RCC 7860 (cell line): ENCODE measurements around the gene MRAS.
A peak's percentile ranks its signal among the peaks of the same experiment; 100 is the strongest.

Experiments
- DNase-seq: peaks from one replicate; pipeline ENCODE4 v3.0.0-alpha.2; 2015; ENCODE audit warnings: low spot score
- FAIRE-seq: peaks from 2 replicates; lab custom pipeline; 2012; peaks lifted over from hg19 to GRCh38; lab: Jason Lieb, UNC

MRAS gene

DNA sequence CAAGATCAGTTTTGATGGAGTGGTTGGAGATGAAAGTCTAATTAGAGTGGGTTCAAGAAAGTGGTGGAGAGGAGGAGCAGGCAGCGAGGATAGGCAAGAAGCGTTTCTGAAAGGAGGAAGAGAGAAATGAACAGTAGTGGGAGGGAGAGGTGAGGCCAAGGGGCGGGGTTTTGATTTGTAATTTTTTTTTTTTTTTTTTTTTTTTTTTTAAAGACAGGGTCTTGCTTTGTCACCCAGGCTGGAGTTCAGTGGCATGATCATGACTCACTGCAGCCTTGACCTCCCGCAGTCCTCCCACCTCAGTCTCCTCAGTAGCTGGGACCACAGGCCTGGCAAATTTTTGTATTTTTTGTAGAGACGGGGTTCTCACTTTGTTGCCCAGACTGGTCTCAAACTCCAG lies 36.6 kb downstream of the MRAS start:
- DNase-seq, result peak; percentile 66
- peak; percentile 92 for FAIRE-seq

DNA sequence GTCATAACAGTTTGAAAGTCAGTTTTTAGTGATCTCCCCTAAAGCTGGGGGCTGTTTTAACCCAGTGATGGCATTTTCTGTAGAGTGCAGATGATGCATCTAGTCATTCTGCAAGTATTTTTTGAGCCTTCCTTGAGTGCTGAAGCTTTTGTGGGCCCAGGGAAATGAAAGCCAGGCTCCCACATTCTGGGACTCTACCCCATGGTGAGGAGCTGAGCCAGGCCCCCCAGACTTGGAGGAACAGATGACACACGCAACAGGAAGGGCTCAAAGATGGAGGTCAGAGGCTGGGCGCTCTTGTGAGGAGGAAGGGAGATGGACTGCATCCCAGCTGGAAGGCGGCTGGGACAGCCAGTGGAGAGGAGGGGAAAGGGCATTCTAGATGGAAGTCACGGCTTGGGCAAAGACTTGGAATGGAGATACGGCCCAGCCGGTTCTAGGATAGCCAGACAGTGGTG lies 40.8 kb downstream of the MRAS start:
- FAIRE-seq (no peak), DNase-seq (no peak)

DNA sequence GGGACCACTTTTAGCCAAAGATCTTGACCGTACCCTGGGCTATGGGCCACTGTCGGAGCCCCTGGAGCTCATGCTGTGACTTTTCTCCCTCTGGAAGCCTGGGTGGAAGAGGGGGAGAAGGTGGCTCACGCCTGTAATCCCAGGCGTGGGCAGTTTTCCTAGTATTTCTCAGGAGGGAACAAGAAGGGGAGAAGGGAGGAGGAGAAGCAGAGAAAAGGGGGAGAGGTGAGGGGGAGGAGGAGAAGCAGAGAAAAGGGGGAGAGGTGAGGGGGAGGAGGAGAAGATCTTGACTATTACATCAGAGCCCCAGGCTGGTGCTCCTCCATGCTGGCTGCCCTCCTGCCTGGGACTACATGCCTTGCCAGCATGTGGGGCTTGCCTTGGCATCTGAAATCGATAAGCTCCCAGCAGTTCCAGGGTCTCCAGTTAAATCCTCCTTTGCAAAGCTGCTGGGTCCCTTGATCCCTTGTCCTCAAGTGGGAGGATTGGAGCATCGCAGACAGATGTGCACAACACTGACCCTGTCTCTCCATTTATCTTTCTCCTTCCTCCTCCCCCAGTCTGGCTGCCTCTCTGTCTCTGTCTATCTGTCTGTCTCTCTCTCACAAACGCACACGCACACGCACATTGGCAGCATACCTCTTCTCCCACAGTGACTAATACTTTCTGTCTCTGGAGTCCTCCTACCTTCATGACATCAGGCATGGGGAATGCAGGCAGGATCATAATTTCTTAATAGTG lies 41.6 kb downstream of the MRAS start:
- peak; percentile 97 for FAIRE-seq
- DNase-seq, result peak; percentile 99

DNA sequence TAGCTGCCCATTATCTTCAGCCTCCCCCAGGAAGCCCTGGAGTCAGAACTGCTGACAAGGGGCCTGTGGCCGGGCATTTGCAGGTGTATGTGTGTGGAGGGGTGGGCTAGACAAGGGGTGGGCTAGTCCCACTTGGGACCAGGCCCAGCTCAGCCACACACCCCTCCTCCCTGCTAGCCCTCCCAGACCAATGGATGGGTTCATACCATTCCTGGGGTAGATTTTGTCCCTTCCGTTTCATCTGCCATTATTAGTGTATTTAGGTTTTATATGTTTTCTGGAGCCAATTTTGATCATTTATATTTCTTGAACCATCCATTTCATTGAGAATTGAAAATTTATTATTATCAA lies 42.2 kb downstream of the MRAS start:
- no peak for DNase-seq
- FAIRE-seq, result peak; percentile 32

DNA sequence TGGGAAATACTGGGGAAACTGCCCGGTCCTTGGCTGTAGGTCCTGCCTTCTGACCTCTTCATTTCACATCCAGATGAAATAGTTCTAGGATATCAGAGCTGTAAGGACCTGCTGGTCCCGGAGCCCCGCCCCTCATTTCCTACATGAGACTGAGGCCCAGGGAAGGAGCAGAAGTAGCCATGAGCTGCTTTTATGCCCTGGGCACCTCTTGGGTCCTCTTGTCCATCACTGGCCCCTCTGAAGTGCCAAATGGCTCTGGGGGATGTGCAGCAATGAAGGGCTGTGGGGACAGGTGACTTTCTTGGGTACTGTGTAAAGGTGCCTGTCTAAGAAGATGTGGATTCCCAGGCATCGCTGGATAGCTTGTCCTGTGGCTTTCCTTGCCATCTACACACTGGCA lies 45.8 kb downstream of the MRAS start:
- DNase-seq (no peak), FAIRE-seq (no peak)

DNA sequence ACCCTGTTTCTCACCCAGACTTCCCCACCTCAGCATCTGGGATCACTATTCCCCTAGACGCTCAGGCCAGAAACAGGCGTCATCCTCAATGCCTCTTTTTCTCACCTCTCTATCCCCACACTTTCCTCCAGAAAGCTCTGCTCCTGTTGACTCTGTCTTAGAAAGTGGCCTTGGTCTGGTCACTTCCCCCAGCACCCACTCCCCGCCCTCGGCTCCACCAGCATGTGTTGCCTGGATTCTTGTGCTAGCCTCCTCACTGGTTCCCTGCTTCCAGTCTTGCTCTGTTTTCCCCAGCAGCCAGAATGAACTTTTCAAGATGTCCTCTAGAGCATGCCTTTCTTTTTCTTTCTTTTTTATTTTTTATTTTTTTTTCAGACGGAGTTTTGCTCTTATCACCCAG lies 46.3 kb downstream of the MRAS start:
- no peak for FAIRE-seq

DNA sequence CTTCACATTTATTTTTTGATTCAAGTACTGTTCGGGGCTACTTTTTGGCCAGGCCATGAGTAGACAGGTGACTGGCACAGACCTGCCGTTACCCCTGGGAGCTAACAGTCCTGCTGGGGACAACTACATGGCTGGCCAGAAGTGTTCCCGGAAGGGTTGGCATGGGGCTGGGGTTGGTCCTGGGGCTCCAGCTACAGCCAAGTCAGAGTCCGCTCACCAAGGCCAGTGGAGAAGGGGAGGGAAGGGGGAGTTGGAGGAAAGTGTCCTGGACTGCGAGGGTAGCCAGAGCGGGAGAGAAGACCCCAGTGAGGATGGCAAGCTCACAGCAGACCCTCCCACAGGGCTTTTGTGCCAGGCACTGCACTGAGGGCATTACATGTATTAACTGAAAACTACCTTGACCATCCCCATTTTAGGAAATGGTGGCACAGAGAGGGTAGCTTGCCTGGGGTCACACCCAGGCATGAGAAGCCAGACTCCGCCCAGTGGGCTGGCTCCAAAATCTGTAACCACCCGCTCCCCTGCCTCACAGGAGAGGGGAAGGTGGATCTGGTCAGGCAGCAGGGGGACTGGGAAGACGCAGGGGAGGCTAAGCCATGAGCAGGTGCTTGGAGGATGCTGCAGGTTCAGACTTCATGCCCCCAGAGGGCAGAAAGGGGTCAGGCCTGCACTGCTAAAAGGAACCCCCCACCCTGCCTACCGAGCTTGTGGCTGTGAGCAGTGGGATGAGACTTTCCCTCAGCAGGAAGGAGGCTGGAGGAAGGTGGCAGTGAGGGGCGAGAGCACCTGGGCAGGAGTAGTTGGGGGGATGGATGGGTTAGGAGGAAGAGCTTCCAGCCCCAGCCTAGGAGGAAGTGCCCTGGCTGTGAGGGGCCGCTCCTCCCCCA lies 47.7 kb downstream of the MRAS start:
- FAIRE-seq (no peak), DNase-seq (no peak)

More for the DNA sequence above, 46.3 kb downstream of the MRAS start:
- DNase-seq, result no peak

DNA sequence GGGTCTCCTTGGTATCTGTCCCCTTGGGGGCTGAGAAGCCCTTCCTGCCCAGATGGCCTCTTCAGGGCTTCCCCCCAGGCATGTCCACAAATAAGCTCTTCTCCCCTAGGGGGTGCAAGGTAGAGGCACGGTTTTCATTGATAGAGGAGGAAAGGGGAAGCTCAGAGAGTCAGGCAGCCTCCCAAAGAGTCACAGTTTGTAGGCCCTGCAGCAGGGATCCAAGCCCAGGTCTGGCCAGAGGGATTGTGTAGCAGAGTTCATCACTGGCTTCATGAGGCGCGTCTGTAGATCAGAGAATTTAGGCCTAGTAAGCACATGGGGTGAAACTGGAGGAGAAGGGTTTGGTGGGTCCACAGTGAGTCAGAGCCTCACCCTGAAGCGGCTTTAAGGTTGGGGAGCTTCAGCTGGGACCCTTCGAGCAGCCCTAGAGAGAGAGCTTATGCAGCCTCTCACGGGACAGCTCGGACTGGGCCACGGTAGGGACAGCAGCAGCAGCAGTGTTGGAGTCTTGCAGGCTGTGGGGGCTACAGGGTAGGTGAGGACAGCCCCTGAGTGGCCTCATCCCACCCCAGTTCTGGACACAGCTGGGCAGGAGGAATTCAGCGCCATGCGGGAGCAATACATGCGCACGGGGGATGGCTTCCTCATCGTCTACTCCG lies 48.5 kb downstream of the MRAS start:
- no peak for DNase-seq

DNA sequence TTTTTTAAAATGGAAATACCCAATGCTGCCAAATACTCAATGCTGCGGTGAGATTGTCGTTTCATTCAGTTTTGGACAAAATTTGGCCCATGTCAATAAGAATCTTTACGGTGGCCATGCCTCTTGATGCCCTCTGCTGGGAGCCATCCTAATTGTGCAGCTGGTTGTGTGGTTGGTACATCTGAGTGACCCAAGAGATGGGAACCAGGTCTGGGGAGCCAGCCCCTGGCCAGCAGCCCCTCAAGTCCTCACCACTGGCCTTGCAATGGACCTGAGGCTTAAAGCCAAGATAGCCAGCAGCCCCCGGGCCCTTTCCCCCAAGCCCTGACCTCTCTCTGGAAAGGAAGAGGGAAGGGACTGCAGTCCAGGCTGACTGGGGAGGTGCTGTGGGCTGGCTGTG lies 49.6 kb downstream of the MRAS start:
- no peak for FAIRE-seq
- no peak for DNase-seq

More for the DNA sequence above, 48.5 kb downstream of the MRAS start:
- no peak for FAIRE-seq

DNA sequence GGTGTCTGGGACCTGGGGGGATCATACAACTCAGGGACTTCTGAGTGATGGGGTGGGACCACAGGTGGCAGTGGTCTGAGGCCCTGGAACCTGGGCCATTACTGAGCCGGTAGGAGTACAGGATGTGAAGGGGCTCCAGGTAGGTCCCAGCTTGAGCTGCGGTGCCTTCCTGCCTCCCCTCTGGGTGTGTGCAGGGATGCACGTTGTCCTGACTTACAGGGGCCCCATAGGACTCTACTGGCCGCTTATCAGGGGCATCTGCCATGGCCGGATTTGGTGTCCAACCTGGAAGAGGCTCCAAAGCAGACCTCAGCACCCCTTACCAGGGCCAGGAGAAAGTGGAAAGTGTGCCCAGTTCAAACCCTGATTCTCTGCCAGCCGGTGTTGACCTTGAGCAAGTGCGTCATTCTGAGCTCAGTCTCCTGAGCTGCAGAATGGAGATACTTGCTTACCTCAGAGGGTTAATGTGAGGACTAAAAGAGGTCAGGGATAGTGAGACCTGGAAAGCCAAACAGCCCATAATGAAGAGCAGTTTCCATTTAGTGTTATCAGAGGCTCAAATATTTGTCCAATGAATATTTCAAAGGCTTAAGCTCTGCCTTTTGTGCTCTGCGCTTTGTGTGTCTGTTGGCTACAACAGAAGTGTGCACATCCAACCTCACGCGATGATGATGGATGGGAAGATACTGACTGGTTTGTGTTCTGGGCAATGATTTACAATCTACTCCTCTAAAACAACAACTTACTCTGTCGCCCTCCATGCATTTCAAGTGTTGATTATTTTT lies 50.6 kb downstream of the MRAS start:
- no peak for DNase-seq
- no peak for FAIRE-seq

DNA sequence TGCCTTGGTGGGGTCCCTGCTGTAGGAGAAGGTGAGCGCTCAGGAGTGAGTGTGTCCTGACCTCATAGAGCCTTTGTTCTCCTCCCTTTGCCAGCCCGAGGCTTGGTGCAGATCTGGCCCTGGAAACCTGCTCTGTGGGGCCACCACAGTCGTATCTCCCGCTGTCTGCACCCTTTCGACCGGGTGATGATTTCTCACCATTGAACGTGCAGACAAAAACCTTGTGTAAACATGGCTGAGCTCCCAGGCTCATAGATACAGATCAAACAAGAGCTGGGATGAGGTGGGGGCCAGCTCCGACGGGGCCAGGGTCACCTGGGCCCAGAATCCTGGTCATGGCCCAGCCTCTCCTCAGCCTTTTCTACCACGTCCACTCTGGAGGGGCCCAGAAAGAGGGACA lies 51.4 kb downstream of the MRAS start:
- FAIRE-seq (no peak), DNase-seq (no peak)

DNA sequence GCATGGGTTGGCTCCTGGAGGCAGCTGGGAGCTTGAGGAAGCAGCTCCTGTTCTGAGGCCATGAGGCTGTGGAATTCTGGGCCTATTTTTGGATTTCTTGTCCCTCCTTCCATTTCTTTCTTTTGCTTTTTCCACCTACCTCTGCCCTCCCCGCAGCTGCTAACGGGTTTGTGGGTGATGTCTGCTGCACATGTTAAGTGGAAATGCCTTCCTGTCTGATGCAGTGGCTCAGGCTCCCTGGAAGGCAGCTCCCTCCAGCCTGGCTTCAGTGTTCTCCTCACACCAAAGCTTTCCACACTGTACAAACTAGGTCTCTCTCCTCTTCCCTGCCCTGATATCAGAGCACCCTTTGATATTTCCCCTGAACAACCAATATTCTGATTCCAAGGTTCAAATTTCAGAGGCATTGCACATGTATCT lies 52.3 kb downstream of the MRAS start:
- FAIRE-seq (no peak), DNase-seq (no peak)

DNA sequence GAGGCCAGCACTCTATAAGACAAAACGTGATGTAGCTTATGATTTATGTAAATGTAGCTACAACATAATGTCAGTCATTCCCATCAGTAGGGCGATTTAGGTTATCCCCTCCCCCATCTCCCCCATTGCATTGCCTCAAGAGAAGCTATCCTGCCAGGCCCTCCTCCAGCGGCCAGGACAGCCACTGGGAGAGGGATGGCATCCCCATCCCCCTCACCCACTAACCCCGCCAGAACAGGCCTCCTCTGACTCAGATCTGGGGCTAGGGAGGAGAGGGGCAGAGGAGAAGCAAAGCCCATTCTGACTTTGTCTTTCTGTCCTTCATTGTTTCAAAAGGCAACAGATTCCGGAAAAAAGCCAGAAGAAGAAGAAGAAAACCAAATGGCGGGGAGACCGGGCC lies 53.5 kb downstream of the MRAS start:
- FAIRE-seq (no peak), DNase-seq (no peak)

DNA sequence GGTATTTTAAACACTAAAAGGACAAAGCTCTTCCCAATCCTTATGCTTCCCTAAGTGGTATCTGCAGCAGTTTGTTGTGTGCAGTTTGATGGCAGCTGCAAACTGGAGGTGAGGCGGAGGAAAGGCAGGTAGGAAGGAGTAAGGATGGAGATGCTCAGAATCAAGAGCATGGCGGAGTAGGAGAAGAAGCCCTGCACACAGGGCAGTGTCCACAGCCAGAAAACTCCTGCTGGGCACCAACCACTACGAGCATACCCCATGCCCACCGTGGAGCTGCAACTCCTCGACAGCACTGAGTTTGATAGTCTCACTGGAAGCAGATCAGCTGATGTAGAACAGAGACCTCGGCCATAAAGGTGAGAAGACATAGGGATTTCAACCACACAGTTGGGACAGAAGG lies 55.7 kb downstream of the MRAS start:
- no peak for DNase-seq
- no peak for FAIRE-seq

DNA sequence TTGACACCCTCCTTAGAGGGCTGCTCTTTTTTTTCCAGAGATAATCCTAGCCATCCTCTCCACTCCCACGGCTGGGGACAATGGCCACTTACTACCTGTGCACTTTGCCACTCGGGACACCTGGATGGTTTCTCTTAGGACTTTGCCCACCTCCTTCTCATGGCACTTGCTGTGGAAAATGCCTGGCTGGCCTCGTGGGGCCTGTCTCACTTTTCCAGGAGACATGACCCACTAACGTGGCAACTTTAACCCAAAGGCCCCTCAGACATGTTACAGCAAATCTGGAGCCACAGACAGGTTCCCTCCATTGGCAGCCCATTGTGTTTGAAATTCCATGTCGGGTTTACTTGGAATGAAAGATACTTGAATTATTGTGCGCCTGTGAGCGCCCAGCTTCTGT lies 56.6 kb downstream of the MRAS start:
- no peak for FAIRE-seq
- DNase-seq, result no peak

DNA sequence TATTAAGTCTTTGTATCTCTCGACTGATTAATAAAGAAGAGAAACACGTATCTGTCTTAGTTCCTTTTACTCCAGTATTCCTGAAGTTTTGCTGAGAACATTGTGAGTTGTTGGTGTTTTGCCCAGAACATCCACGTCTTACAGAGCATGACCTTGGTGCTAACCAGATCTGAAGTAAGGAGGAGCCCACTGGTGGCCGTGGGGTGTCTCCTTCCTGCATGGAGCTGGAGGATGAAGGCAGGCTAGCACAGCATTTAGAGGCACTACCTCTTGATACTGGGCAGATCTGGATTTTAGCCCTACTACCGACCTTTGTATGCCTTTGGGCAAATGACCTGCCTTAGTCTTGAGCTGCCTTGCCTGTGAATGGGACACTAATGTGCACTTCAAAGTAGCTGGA lies 57.1 kb downstream of the MRAS start:
- no peak for DNase-seq
- no peak for FAIRE-seq

DNA sequence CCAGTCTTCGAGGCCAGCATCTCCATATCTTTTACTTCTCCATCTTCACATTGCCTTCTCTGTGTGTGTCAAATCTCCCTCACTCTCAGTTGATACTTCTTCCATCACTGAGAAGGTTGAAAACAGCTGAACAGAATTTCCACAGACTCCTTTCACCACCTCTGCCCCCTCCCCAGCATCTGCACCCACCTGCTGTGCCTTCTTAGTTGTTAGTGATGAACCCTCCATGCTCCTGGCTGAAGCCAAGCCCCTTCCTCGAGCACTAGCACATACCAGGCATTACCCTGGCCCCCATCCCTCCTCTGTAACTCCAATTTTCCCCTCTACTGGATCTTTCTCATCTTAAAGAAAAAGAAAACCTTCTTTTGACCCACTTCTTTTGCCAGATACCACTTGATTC lies 58.2 kb downstream of the MRAS start:
- FAIRE-seq (no peak), DNase-seq (no peak)

DNA sequence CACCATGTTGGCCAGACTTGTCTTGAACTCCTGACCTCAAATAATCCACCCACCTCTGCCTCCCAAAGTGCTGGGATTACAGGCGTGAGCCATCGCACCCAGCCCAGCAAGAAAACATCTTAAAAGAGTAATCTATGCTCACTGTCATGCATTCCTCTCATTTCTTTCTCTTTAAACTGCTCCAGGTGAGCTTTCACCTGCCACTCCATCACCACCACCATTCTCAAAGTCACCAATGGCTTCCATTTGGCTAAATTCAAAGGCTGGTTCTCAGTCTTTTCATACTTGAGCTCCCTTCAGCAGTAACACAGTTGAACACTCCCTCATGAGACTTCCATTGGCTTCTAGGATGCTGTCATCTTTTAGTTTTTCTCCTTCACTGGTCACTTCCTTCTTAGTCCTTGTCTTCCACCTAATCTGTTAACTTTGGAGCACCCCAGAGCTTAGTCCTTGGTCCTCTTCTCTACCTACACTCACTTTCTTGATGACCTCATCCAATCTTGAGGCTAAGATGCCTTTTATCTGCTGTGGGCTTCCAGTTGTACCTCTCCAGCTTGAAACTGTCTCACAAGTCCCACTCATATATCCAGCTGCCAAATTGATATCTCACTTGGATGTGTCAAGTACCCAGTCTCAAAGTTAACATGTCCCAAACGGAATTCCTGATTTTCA lies 59.0 kb downstream of the MRAS start:
- FAIRE-seq (no peak), DNase-seq (no peak)

DNA sequence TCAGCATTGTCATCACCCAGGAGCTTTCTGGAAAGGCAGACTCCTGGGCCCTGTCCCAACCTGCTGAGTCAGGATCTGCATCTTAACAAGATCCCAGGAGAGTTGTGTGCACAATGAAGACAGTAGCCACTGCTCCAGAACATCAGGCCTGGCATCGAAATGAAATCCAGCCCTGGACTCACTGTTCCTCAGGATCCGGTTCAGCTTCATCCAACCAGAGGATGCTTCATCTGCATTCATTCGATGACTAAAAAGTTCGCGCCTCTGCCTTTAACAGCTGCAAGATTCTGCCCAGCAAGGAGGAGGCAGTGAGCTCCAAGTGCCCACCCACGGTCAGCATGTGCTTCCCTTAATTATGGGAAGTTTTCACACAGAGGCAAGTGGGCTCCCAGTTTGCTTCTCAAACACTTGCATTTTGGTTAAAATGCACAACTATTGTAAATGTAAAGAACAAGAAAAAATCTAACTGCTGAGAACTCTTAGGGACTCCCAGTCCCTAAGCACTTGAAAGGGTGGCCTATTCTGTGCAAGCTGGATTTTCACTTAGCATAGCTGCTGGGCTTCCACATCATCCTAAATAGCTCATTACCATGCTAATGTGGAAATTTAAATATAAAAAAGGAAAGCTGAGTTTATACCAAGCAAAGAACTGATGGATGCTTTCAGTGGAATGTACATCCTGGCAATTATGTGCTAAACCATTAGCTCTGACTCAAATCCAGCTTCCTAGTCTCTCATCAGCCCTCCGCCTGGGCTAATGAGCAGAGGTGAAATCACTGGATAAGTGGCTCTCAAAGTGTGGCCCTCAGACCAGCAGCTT lies 60.6 kb downstream of the MRAS start:
- no peak for DNase-seq
- no peak for FAIRE-seq
